Pulmonary artery endothelial cell (primary cell): Measurements from ENCODE around the gene KRTCAP3. TPM values are rescaled to one million over a fixed set of nuclear protein-coding genes. Genes with fewer than 3 reads are reported as not detected.
"Not testable (repeated sequence)": the region's sequence is repeated elsewhere in the genome, so short reads cannot be mapped to it uniquely, and the experiment has no call there.

Experiments used
- DNase-seq: peaks from one replicate; pipeline ENCODE4 v3.0.0-alpha.2; 2011; ENCODE audit warnings: low read depth, low spot score
- total RNA-seq: library from RNA; depleted of rRNA; stranded (reverse); fragments of >200 nt; gene quantifications from 2 replicates; pipeline ENCODE4 v1.2.3, GENCODE V29; 2014

KRTCAP3 gene
- not detected in 2 replicates for total RNA-seq

GRCh38 chr2:27441958-27442919 lies at the start of gene KRTCAP3:
KRTCAP3 (plus strand) TSS chr2:27442381; CDS start chr2:27442413, 32 bp downstream.
- no peak for DNase-seq

GRCh38 chr2:27393225-27393624 lies 49.0 kb upstream of the KRTCAP3 start:
- no peak for DNase-seq

- no peak for DNase-seq
Observed at GRCh38 chr2:27398962-27399361, 43.2 kb upstream of the KRTCAP3 start.

GRCh38 chr2:27400348-27401135 lies 41.6 kb upstream of the KRTCAP3 start:
- DNase-seq, result no peak

- no peak for DNase-seq
Observed at GRCh38 chr2:27407798-27408491, 34.2 kb upstream of the KRTCAP3 start.

GRCh38 chr2:27408601-27409320 lies 33.4 kb upstream of the KRTCAP3 start:
- DNase-seq, result no peak

- DNase-seq, result peak; percentile 78
Observed at GRCh38 chr2:27409321-27410073, 32.7 kb upstream of the KRTCAP3 start, which contains the start of gene PPM1G. PPM1G (minus strand) TSS chr2:27409591; CDS start chr2:27409422, 169 bp downstream.

GRCh38 chr2:27412419-27413152 lies 29.6 kb upstream of the KRTCAP3 start:
- DNase-seq, result no peak

GRCh38 chr2:27416151-27416550 lies 26.0 kb upstream of the KRTCAP3 start:
- no peak for DNase-seq

GRCh38 chr2:27420996-27421395 lies 21.2 kb upstream of the KRTCAP3 start:
- DNase-seq, result no peak

GRCh38 chr2:27421660-27422250 lies 20.4 kb upstream of the KRTCAP3 start:
- DNase-seq, result no peak

GRCh38 chr2:27422958-27423357 lies 19.2 kb upstream of the KRTCAP3 start:
- no peak for DNase-seq

GRCh38 chr2:27425039-27425438 lies 17.1 kb upstream of the KRTCAP3 start:
- not testable (repeated sequence) for DNase-seq

GRCh38 chr2:27427863-27428212 lies 14.3 kb upstream of the KRTCAP3 start:
- DNase-seq, result no peak

- peak; percentile 50 for DNase-seq
Observed at GRCh38 chr2:27428213-27428977, 13.8 kb upstream of the KRTCAP3 start, which contains the start of gene NRBP1. NRBP1 (plus strand) TSS chr2:27428631; CDS start chr2:27433274, 4,643 bp downstream.

GRCh38 chr2:27428978-27429541 lies 13.1 kb upstream of the KRTCAP3 start:
- peak; percentile 51 for DNase-seq

GRCh38 chr2:27431395-27431794 lies 10.8 kb upstream of the KRTCAP3 start:
- peak; percentile 47 for DNase-seq

GRCh38 chr2:27435628-27436027 lies 6.6 kb upstream of the KRTCAP3 start:
- no peak for DNase-seq
